NCI-H1436 treated with DMSO at 0.1 percent for 48 hours (cell line): Measurements from ENCODE around the gene UHRF1.
"Not testable (repeated sequence)": the region's sequence is repeated elsewhere in the genome, so short reads cannot be mapped to it uniquely, and the experiment has no call there.

ENCODE experiments used
- DNase-seq: peaks from one replicate; lab custom pipeline; 2025; lab: John Stamatoyannopoulos, UW

The UHRF1 gene

GRCh38 chr19:4900879-4901278, 8.4 kb upstream of the UHRF1 start:
- not testable (repeated sequence) for DNase-seq

- DNase-seq = no peak
Measured at GRCh38 chr19:4902796-4903195, 6.5 kb upstream of the UHRF1 start, which contains the start of gene ARRDC5. ARRDC5 (minus strand) TSS chr19:4902896; CDS start chr19:4902825, 71 bp downstream.

GRCh38 chr19:4904481-4904880, 4.8 kb upstream of the UHRF1 start:
- no peak for DNase-seq

GRCh38 chr19:4906963-4907362, 2.3 kb upstream of the UHRF1 start:
- DNase-seq = no peak

GRCh38 chr19:4908360-4908759, 941 bp upstream of the UHRF1 start:
- DNase-seq = no peak

- no peak for DNase-seq
Measured at GRCh38 chr19:4908781-4909155, 533 bp upstream of the UHRF1 start.

- peak; percentile 70 for DNase-seq
Measured at GRCh38 chr19:4909897-4910593, 744 bp downstream of the UHRF1 start.

GRCh38 chr19:4910594-4911281, 1.4 kb downstream of the UHRF1 start:
- no peak for DNase-seq

- no peak for DNase-seq
Measured at GRCh38 chr19:4911314-4911713, 2.0 kb downstream of the UHRF1 start.

- DNase-seq = no peak
Measured at GRCh38 chr19:4911786-4912672, 2.7 kb downstream of the UHRF1 start.

GRCh38 chr19:4913996-4914735, 4.9 kb downstream of the UHRF1 start:
- no peak for DNase-seq

- no peak for DNase-seq
Measured at GRCh38 chr19:4914736-4915501, 5.6 kb downstream of the UHRF1 start.

- DNase-seq = no peak
Measured at GRCh38 chr19:4916292-4917082, 7.2 kb downstream of the UHRF1 start.

- DNase-seq = no peak
Measured at GRCh38 chr19:4922530-4923275, 13.4 kb downstream of the UHRF1 start.

- no peak for DNase-seq
Measured at GRCh38 chr19:4923276-4923747, 14.0 kb downstream of the UHRF1 start.

- no peak for DNase-seq
Measured at GRCh38 chr19:4929186-4929585, 19.9 kb downstream of the UHRF1 start.

GRCh38 chr19:4930664-4931063, 21.4 kb downstream of the UHRF1 start:
- DNase-seq = no peak

- no peak for DNase-seq
Measured at GRCh38 chr19:4932711-4933110, 23.4 kb downstream of the UHRF1 start.

GRCh38 chr19:4933528-4933927, 24.2 kb downstream of the UHRF1 start:
- no peak for DNase-seq
